Vagina (tissue), 2 donors: Measurements from ENCODE around the gene INHBB. TPM values are rescaled to one million over a fixed set of nuclear protein-coding genes. Genes with fewer than 3 reads are reported as not detected.
"Not testable (repeated sequence)": the region's sequence is repeated elsewhere in the genome, so short reads cannot be mapped to it uniquely, and the experiment has no call there.

ENCODE experiments used
- DNase-seq, 2 donors: peaks; one replicate each; pipeline ENCODE4 v3.0.0-alpha.2; 2017; ENCODE audit errors: extremely low spot score in 2 of 2
- H3K27ac ChIP-seq: fragments of 200-600 bp; sonication (generic); one replicate; pipeline ENCODE4 v1.5.1; 2019
- H3K27me3 ChIP-seq: fragments of 200-600 bp; sonication (generic); one replicate; pipeline ENCODE4 v1.5.1; 2019
- H3K36me3 ChIP-seq, 2 donors: fragments of 200-600 bp; sonication (generic); one replicate each; pipeline ENCODE4 v1.5.1; 2017 to 2019
- H3K4me1 ChIP-seq: fragments of 200-600 bp; sonication (generic); one replicate; pipeline ENCODE4 v1.5.1; 2019
- H3K4me3 ChIP-seq, 2 donors: fragments of 200-600 bp; sonication (generic); 1 replicate in 1 of 2; 2 replicates in 1 of 2; pipeline ENCODE4 v1.5.1; 2016 to 2019
- H3K9me3 ChIP-seq: fragments of 200-600 bp; sonication (generic); one replicate; pipeline ENCODE4 v1.5.1; 2019
- POLR2A ChIP-seq, 2 donors: fragments of 450-650 bp; IDR thresholded peaks; one replicate each; pipeline ENCODE4 v1.6.1; 2017; ENCODE audit warnings: antibody characterized with exemption in 2 of 2, mild to moderate bottlenecking in 2 of 2, moderate library complexity in 2 of 2
- POLR2AphosphoS5 ChIP-seq, 2 donors: sonication (generic); formaldehyde crosslinking; IDR thresholded peaks; one replicate each; pipeline ENCODE4 v1.9.0; 2017; ENCODE audit warnings: antibody characterized with exemption in 2 of 2, mild to moderate bottlenecking in 2 of 2, low read depth in 1 of 2; ENCODE audit not compliant: insufficient read depth in 1 of 2
- intact Hi-C: fragments of 100-400 bp; cut with DNase I; formaldehyde crosslinking; loops from one replicate; pipeline ENCODE4 v1.15.1; 2023
- total RNA-seq: library from RNA; depleted of rRNA; stranded (reverse); fragments of >200 nt; gene quantifications from one replicate; pipeline ENCODE4 v1.2.3, GENCODE V29; 2016
- TF ChIP-seq, protein P1 (sequence below), 3 experiments: fragments of 450-650 bp in 2 of 3; fragments of 200-600 bp in 1 of 3; sonication (generic) in 1 of 3; IDR thresholded peaks; one replicate each; pipeline ENCODE4 v1.5.1; 2017 to 2019; ENCODE audit warnings: antibody characterized with exemption in 3 of 3, mild to moderate bottlenecking in 2 of 3, moderate library complexity in 2 of 3

Gene INHBB
- total RNA-seq, 1 donor from 2014 or later, result 19.4 TPM

DNA sequence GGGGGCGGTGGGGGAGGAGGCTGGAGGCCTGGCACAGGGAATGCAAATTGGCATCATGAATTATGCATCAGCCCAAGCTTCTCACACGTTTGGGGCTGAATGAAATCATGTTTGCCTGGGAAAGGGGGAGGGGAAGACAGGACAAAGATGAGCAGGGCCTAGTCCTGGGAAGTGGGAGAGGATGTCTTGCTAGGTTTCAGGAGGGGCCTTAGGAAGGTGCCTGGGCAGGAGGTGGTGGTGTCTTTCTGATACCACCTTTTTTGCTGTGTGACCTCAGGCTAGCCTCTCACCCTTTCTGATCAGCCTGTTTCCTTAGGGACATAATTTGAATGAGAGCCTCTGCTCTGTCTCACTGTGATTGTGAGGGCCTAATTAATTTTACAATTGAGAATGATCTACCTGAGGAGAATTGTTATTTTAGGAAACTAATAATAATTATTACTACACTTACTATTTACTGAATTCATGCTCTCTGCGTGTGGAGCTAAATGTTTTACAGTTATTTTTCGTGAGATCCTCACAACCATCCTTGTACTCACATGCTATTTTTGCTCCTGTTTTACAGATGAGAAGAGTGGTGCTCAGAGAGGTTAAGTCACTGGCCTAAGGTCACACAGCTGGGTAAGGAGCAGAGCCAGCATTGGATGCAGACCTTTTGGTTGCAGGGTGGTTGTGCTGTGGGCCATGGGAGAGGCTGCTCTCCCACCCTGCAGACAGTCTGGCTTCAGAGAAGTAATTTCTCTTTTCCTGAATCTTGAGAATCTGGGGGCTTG, 39.6 kb downstream of the INHBB start:
- TF ChIP-seq POLR2A (IDR thresholded peaks at IDR 0.05) (no peak), POLR2AphosphoS5 (IDR thresholded peaks at IDR 0.05; ENCODE audit: insufficient read depth in 1 of 2, low read depth in 1 of 2) (no peak)
- TF ChIP-seq, protein P1, sequence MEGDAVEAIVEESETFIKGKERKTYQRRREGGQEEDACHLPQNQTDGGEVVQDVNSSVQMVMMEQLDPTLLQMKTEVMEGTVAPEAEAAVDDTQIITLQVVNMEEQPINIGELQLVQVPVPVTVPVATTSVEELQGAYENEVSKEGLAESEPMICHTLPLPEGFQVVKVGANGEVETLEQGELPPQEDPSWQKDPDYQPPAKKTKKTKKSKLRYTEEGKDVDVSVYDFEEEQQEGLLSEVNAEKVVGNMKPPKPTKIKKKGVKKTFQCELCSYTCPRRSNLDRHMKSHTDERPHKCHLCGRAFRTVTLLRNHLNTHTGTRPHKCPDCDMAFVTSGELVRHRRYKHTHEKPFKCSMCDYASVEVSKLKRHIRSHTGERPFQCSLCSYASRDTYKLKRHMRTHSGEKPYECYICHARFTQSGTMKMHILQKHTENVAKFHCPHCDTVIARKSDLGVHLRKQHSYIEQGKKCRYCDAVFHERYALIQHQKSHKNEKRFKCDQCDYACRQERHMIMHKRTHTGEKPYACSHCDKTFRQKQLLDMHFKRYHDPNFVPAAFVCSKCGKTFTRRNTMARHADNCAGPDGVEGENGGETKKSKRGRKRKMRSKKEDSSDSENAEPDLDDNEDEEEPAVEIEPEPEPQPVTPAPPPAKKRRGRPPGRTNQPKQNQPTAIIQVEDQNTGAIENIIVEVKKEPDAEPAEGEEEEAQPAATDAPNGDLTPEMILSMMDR (IDR thresholded peaks at IDR 0.05), result no peak
- intact Hi-C loops, result no loop called here
- Histone ChIP-seq H3K9me3 (no peaks in the 10 kb centered on the region), H3K27ac (no peak overlapping the region), H3K36me3 (no peaks in the 10 kb centered on the region), H3K4me1 (no peaks in the 10 kb centered on the region), H3K27me3 (no peaks in the 10 kb centered on the region), H3K4me3 (no peak overlapping the region)
- DNase-seq, result no peak

DNA sequence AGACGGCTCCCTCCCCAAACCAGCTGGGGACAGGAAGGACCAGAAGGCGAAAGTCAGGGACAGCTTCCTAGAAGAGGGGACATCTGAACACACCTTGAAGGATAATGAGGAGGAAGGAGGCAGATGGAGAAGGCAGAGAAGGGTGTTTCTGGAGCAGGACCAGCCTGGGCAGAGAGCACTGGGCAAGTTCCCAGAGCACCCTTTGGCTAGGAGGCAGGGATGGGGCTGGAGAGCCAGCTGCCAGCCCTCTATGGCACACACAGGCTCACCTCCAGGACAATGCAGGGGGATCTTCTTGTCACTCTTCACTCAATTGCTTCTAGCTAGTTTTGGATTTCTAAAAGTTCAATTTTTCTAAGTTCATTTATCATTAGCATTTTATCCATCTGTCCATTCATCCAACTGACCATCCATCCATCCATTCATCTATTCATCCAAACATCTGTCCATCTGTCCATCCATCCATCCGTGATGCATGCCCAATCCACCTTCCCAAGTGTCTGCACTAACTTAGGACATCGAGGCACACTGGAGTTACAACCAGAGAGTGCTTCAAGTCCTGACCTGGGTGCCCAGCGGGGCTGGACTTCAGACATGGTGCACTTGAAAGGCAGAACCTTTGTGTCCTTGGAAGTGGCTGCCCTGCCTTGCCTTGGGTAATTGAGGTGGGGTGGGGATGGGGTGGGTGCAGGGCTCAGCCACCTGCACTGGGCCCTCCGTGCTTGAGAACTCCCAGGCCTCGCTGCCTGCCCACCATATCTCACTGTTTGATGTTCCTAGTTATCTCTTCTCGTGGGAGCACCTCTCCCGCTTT, 42.5 kb downstream of the INHBB start:
- no peaks in the 10 kb centered on the region for H3K27me3 ChIP-seq

DNA sequence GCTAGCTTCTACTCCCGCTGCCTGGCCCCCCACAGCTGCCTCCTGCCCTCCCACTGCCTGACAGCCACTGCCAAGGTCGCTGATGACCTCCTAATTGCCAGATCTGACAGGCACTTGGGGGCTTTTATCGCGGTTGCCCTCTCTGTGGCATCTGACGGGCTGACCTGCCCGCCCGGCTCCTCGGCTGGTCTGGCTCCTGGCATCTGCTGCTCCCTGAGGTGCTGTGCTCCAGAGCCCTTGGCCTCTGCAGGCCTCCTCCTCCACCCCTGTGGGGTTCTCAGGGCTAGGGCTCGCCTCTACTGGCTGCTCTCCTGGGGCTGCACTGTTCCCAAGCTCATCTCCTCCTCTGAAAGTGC, 43.1 kb downstream of the INHBB start:
- Histone ChIP-seq H3K4me1 (no peaks in the 10 kb centered on the region), H3K27ac (no peak overlapping the region), H3K36me3 (no peaks in the 10 kb centered on the region), H3K4me3 (no peak overlapping the region), H3K9me3 (no peaks in the 10 kb centered on the region), H3K27me3 (no peaks in the 10 kb centered on the region)
- intact Hi-C loops, result no loop called here
- no peak for DNase-seq
- TF ChIP-seq, protein P1 (IDR thresholded peaks at IDR 0.05), result no peak
- TF ChIP-seq POLR2A (IDR thresholded peaks at IDR 0.05) (no peak), POLR2AphosphoS5 (IDR thresholded peaks at IDR 0.05; ENCODE audit: insufficient read depth in 1 of 2, low read depth in 1 of 2) (no peak)

More for the DNA sequence above, 42.5 kb downstream of the INHBB start:
- TF ChIP-seq POLR2AphosphoS5 (IDR thresholded peaks at IDR 0.05; ENCODE audit: insufficient read depth in 1 of 2, low read depth in 1 of 2) (no peak), POLR2A (IDR thresholded peaks at IDR 0.05) (no peak)
- TF ChIP-seq, protein P1 (IDR thresholded peaks at IDR 0.05), result no peak
- intact Hi-C loops, result no loop called here
- H3K27ac ChIP-seq, result no peak overlapping the region
- DNase-seq, result no peak
- H3K9me3 ChIP-seq, result no peaks in the 10 kb centered on the region
- no peak overlapping the region for H3K4me3 ChIP-seq
- no peaks in the 10 kb centered on the region for H3K4me1 ChIP-seq
- H3K36me3 ChIP-seq, result no peaks in the 10 kb centered on the region

DNA sequence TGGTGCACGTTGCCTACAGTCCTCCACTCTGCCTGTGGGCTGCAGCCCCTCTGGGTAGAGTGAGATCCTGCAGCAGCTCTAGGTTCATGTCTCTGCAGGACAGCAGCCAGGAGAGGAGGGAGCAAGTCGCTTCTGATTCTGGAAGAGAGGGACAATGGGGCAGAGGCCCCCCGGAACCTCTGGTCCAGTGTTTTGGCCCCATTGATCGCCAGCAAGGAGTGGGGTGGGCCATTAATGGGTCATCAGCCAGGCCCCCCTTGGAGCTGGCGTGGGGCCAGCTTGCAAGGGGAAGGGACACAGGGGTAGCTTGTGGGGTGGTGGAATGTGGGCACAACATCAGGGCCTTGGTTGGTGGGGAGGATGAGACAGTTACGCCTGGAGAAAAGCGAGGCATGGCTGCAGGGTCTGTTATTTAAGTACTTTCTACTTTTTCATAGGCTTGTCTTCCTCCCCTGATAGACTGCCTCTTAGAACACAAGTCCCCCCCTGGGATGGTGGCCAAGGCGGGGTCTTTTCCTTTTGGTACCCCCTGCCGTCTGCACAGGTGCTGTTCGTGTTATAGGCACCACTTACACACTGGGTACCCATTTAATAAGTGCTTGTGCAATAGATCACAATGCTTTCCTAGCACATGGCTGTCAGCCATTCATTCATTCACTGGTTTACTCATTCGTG, 44.6 kb downstream of the INHBB start:
- intact Hi-C loops, result no loop called here
- Histone ChIP-seq H3K27ac (no peak overlapping the region), H3K9me3 (no peaks in the 10 kb centered on the region), H3K4me1 (no peaks in the 10 kb centered on the region), H3K36me3 (no peaks in the 10 kb centered on the region), H3K27me3 (no peaks in the 10 kb centered on the region), H3K4me3 (no peak overlapping the region)
- TF ChIP-seq POLR2A (IDR thresholded peaks at IDR 0.05) (no peak), POLR2AphosphoS5 (IDR thresholded peaks at IDR 0.05; ENCODE audit: insufficient read depth in 1 of 2, low read depth in 1 of 2) (no peak)
- TF ChIP-seq, protein P1 (IDR thresholded peaks at IDR 0.05), result no peak
- no peak for DNase-seq

DNA sequence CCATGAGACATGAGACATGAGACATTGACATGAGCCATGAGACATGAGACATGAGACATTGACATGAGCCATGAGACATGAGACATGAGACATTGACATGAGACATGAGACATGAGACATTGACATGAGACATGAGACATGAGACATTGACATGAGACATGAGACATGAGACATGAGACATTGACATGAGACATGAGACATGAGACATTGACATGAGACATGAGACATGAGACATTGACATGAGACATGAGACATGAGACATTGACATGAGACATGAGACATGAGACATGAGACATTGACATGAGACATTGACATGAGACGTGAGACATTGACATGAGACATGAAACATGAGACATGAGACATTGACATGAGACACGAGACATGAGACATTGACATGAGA, 45.4 kb downstream of the INHBB start:
- intact Hi-C loops, H3K36me3 ChIP-seq, H3K27me3 ChIP-seq, H3K4me1 ChIP-seq, DNase-seq, H3K27ac ChIP-seq, H3K9me3 ChIP-seq, H3K4me3 ChIP-seq: not testable (repeated sequence)
